WTC11 (cell line): ENCODE results near the gene AKAP3. TPM values are rescaled to one million over a fixed set of nuclear protein-coding genes. Genes with fewer than 3 reads are reported as not detected.

Experiments
- ATAC-seq: fragments of 200-7000 bp; cut with Tn5 transposase; 2 replicates; pipeline ENCODE4 v1.10.0; 2021; ENCODE audit warnings: mild to moderate bottlenecking, moderate library complexity
- CTCF ChIA-PET: fragments of 300-600 bp; sonication (Branson Sonifier 250); formaldehyde crosslinking; loops from one replicate; lab custom pipeline; 2021; ENCODE audit warnings: antibody characterized with exemption; lab: Charles Lee
- POLR2A ChIA-PET: fragments of 350-600 bp; sonication (Branson Sonifier 250); formaldehyde crosslinking; loops from one replicate; lab custom pipeline; 2021; ENCODE audit warnings: antibody characterized with exemption; lab: Charles Lee
- DNase-seq: peaks from one replicate; pipeline ENCODE4 v3.0.0; 2021; ENCODE audit warnings: low spot score
- H3K27ac Mint-ChIP-seq: 2 replicates; pipeline ENCODE4 v1.8.0; 2021; ENCODE audit warnings: mixed read lengths
- H3K27me3 Mint-ChIP-seq: 2 replicates; pipeline ENCODE4 v1.8.0; 2021; ENCODE audit warnings: low read depth, mild to moderate bottlenecking, moderate library complexity, mixed read lengths
- H3K36me3 Mint-ChIP-seq: 2 replicates; pipeline ENCODE4 v1.8.0; 2021; ENCODE audit warnings: mixed read lengths
- H3K4me1 Mint-ChIP-seq: 2 replicates; pipeline ENCODE4 v1.8.0; 2022; ENCODE audit warnings: mixed read lengths
- H3K4me3 Mint-ChIP-seq: 2 replicates; pipeline ENCODE4 v1.8.0; 2021; ENCODE audit warnings: mild to moderate bottlenecking, moderate library complexity, mixed read lengths
- H3K9me3 Mint-ChIP-seq: 2 replicates; pipeline ENCODE4 v1.8.0; 2021; ENCODE audit warnings: mixed read lengths
- AR ChIP-seq: fragments of 250-450 bp; sonication (Bioruptor Pico); IDR thresholded peaks from 2 replicates; pipeline ENCODE4 v1.9.0; 2021; ENCODE audit warnings: mild to moderate bottlenecking
- ATF1 ChIP-seq: sonication (generic); formaldehyde crosslinking; IDR thresholded peaks from 2 replicates; pipeline ENCODE4 v1.8.1; 2023; ENCODE audit warnings: mild to moderate bottlenecking, moderate library complexity, missing genetic modification reagents
- CREB1 ChIP-seq: sonication (generic); formaldehyde crosslinking; IDR thresholded peaks from 2 replicates; pipeline ENCODE4 v1.8.0; 2023; ENCODE audit warnings: mild to moderate bottlenecking, missing genetic modification reagents
- CREM ChIP-seq: sonication (generic); formaldehyde crosslinking; IDR thresholded peaks from 2 replicates; pipeline ENCODE4 v1.8.1; 2022; ENCODE audit warnings: mild to moderate bottlenecking, missing genetic modification reagents, moderate library complexity
- E2F1 ChIP-seq: sonication (generic); formaldehyde crosslinking; IDR thresholded peaks from 2 replicates; pipeline ENCODE4 v1.8.0; 2022; ENCODE audit warnings: mild to moderate bottlenecking, missing genetic modification reagents
- ELF4 ChIP-seq: sonication (generic); formaldehyde crosslinking; IDR thresholded peaks from 2 replicates; pipeline ENCODE4 v1.8.1; 2022; ENCODE audit warnings: low read depth, mild to moderate bottlenecking, moderate library complexity, missing genetic modification reagents
- ESRRA ChIP-seq: sonication (generic); formaldehyde crosslinking; IDR thresholded peaks from 2 replicates; pipeline ENCODE4 v1.8.1; 2022; ENCODE audit warnings: mild to moderate bottlenecking, missing genetic modification reagents, borderline replicate concordance
- GTF2I ChIP-seq: fragments of 250-450 bp; sonication (Bioruptor Pico); conservative IDR thresholded peaks from 2 replicates; pipeline ENCODE4 v1.4.0; 2021; ENCODE audit warnings: mild to moderate bottlenecking
- JUN ChIP-seq: sonication (generic); formaldehyde crosslinking; IDR thresholded peaks from 2 replicates; pipeline ENCODE4 v1.8.0; 2023; ENCODE audit warnings: mild to moderate bottlenecking, missing genetic modification reagents
- MLX ChIP-seq: sonication (generic); formaldehyde crosslinking; IDR thresholded peaks from 2 replicates; pipeline ENCODE4 v1.8.1; 2023; ENCODE audit warnings: mild to moderate bottlenecking, missing genetic modification reagents, moderate library complexity
- NR1H2 ChIP-seq: sonication (generic); formaldehyde crosslinking; IDR thresholded peaks from 2 replicates; pipeline ENCODE4 v1.9.0; 2021; ENCODE audit warnings: mild to moderate bottlenecking, moderate library complexity, missing genetic modification reagents
- PREB ChIP-seq: sonication (generic); formaldehyde crosslinking; IDR thresholded peaks from 2 replicates; pipeline ENCODE4 v1.8.1; 2022; ENCODE audit warnings: mild to moderate bottlenecking, missing genetic modification reagents, moderate library complexity, borderline replicate concordance
- PRRX2 ChIP-seq: fragments of 250-450 bp; sonication (Bioruptor Pico); IDR thresholded peaks from 2 replicates; pipeline ENCODE4 v1.8.0; 2021; ENCODE audit warnings: mild to moderate bottlenecking
- TEAD4 ChIP-seq: sonication (generic); formaldehyde crosslinking; IDR thresholded peaks from 2 replicates; pipeline ENCODE4 v1.8.0; 2022; ENCODE audit warnings: mild to moderate bottlenecking, missing genetic modification reagents
- ZBTB43 ChIP-seq: sonication (generic); formaldehyde crosslinking; IDR thresholded peaks from 2 replicates; pipeline ENCODE4 v1.8.1; 2023; ENCODE audit warnings: mild to moderate bottlenecking, missing genetic modification reagents
- total RNA-seq: library from RNA; stranded (reverse); gene quantifications from 3 replicates; pipeline ENCODE4 v1.2.3, GENCODE V29; 2021
- TF ChIP-seq, protein P1 (sequence below): fragments of 250-450 bp; sonication (Bioruptor Pico); IDR thresholded peaks from 2 replicates; pipeline ENCODE4 v1.9.0; 2021; ENCODE audit warnings: moderate library complexity, mild to moderate bottlenecking, inconsistent platforms, borderline replicate concordance
- TF ChIP-seq, protein P2 (sequence below): sonication (generic); formaldehyde crosslinking; IDR thresholded peaks from 2 replicates; pipeline ENCODE4 v1.8.1; 2023; ENCODE audit warnings: mild to moderate bottlenecking, missing genetic modification reagents, borderline replicate concordance
- TF ChIP-seq, protein P3 (sequence below): sonication (generic); formaldehyde crosslinking; IDR thresholded peaks from 2 replicates; pipeline ENCODE4 v1.8.1; 2022; ENCODE audit warnings: mild to moderate bottlenecking, moderate library complexity, missing genetic modification reagents
- TF ChIP-seq, protein P4 (sequence below): sonication (generic); formaldehyde crosslinking; conservative IDR thresholded peaks from 2 replicates; pipeline ENCODE4 v1.8.1; 2023; ENCODE audit warnings: mild to moderate bottlenecking, low read depth, missing genetic modification reagents, moderate library complexity

Gene AKAP3
- total RNA-seq, 1 experiment from 2014 or later, result 1.9 TPM

- TF ChIP-seq E2F1 (CRISPR knock-in tag), result no peak
- TF ChIP-seq, all 79 proteins: peak for 0
Observed at GRCh38 chr12:4591180-4591687, 57.6 kb downstream of the AKAP3 start (continued).

GRCh38 chr12:4589941-4590340 lies 58.9 kb downstream of the AKAP3 start:
- H3K27me3 Mint-ChIP-seq, result no peaks in the 10 kb centered on the region; the same call in 1 of the 2 replicates

More at GRCh38 chr12:4589941-4590340, 58.9 kb downstream of the AKAP3 start:
- Mint-ChIP-seq H3K4me3 (no peak overlapping the region), H3K27ac (no peak overlapping the region), H3K36me3 (no peaks in the 10 kb centered on the region), H3K9me3 (peaks cover 8% of the 10 kb centered on the region), H3K4me1 (peaks cover 14% of the 10 kb centered on the region)
- TF ChIP-seq PRRX2 (no peak), MLX (CRISPR knock-in tag) (no peak), PREB (CRISPR knock-in tag) (no peak), TEAD4 (CRISPR knock-in tag) (no peak), GTF2I (CRISPR knock-in tag) (no peak), ATF1 (CRISPR knock-in tag) (no peak), JUN (CRISPR knock-in tag) (no peak), ZBTB43 (CRISPR knock-in tag) (no peak), NR1H2 (no peak), ELF4 (CRISPR knock-in tag) (no peak), CREB1 (no peak), CREM (CRISPR knock-in tag) (no peak), AR (no peak), ESRRA (no peak)
- TF ChIP-seq, protein P1, sequence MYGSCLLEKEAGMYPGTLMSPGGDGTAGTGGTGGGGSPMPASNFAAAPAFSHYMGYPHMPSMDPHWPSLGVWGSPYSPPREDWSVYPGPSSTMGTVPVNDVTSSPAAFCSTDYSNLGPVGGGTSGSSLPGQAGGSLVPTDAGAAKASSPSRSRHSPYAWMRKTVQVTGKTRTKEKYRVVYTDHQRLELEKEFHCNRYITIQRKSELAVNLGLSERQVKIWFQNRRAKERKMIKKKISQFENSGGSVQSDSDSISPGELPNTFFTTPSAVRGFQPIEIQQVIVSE (CRISPR knock-in tag), result no peak
- TF ChIP-seq, protein P2, sequence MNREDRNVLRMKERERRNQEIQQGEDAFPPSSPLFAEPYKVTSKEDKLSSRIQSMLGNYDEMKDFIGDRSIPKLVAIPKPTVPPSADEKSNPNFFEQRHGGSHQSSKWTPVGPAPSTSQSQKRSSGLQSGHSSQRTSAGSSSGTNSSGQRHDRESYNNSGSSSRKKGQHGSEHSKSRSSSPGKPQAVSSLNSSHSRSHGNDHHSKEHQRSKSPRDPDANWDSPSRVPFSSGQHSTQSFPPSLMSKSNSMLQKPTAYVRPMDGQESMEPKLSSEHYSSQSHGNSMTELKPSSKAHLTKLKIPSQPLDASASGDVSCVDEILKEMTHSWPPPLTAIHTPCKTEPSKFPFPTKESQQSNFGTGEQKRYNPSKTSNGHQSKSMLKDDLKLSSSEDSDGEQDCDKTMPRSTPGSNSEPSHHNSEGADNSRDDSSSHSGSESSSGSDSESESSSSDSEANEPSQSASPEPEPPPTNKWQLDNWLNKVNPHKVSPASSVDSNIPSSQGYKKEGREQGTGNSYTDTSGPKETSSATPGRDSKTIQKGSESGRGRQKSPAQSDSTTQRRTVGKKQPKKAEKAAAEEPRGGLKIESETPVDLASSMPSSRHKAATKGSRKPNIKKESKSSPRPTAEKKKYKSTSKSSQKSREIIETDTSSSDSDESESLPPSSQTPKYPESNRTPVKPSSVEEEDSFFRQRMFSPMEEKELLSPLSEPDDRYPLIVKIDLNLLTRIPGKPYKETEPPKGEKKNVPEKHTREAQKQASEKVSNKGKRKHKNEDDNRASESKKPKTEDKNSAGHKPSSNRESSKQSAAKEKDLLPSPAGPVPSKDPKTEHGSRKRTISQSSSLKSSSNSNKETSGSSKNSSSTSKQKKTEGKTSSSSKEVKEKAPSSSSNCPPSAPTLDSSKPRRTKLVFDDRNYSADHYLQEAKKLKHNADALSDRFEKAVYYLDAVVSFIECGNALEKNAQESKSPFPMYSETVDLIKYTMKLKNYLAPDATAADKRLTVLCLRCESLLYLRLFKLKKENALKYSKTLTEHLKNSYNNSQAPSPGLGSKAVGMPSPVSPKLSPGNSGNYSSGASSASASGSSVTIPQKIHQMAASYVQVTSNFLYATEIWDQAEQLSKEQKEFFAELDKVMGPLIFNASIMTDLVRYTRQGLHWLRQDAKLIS (CRISPR knock-in tag), result no peak
- TF ChIP-seq, protein P3, sequence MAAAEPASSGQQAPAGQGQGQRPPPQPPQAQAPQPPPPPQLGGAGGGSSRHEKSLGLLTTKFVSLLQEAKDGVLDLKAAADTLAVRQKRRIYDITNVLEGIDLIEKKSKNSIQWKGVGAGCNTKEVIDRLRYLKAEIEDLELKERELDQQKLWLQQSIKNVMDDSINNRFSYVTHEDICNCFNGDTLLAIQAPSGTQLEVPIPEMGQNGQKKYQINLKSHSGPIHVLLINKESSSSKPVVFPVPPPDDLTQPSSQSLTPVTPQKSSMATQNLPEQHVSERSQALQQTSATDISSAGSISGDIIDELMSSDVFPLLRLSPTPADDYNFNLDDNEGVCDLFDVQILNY (CRISPR knock-in tag), result no peak
- TF ChIP-seq, protein P4, sequence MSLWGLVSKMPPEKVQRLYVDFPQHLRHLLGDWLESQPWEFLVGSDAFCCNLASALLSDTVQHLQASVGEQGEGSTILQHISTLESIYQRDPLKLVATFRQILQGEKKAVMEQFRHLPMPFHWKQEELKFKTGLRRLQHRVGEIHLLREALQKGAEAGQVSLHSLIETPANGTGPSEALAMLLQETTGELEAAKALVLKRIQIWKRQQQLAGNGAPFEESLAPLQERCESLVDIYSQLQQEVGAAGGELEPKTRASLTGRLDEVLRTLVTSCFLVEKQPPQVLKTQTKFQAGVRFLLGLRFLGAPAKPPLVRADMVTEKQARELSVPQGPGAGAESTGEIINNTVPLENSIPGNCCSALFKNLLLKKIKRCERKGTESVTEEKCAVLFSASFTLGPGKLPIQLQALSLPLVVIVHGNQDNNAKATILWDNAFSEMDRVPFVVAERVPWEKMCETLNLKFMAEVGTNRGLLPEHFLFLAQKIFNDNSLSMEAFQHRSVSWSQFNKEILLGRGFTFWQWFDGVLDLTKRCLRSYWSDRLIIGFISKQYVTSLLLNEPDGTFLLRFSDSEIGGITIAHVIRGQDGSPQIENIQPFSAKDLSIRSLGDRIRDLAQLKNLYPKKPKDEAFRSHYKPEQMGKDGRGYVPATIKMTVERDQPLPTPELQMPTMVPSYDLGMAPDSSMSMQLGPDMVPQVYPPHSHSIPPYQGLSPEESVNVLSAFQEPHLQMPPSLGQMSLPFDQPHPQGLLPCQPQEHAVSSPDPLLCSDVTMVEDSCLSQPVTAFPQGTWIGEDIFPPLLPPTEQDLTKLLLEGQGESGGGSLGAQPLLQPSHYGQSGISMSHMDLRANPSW, result no peak
- ChIA-PET CTCF (interaction anchor here (5.9 kb wide), 1 partner anchor 14 kb away, joined by 38 read pairs; no protein-coding TSS in a partner anchor), POLR2A (no interaction called here)
- DNase-seq (no peak), ATAC-seq (no peak)
